ENCODE data around the gene SIM2. TPM values are rescaled to one million over a fixed set of nuclear protein-coding genes. Genes with fewer than 3 reads are reported as not detected.

SIM2 gene
- polyA plus RNA-seq, 4 donors, result 18.3 to 31.7 (median 26.4) TPM

DNA sequence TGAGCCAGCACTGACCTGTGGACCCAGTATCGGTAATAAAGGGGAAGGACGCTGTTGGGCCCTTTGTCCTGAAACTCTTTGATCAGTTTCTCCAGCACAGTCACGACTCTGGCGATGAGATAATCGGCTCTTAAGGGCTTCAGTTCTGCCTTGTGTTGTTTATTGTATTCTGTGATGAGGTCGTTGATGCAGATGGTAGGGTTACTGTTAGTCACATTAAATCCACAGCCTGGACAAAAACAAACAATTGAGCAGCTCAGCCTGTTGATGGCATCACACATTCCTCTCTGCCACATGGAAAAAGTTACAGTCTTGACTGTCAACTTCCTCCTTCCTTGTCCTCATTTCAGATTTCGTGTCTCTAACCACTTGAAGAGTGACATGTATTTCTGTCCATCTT, 57.6 kb downstream of the SIM2 start:
- no peak for DNase-seq (ENCODE audit: low read depth in 4 of 4, low spot score in 2 of 4)

DNA sequence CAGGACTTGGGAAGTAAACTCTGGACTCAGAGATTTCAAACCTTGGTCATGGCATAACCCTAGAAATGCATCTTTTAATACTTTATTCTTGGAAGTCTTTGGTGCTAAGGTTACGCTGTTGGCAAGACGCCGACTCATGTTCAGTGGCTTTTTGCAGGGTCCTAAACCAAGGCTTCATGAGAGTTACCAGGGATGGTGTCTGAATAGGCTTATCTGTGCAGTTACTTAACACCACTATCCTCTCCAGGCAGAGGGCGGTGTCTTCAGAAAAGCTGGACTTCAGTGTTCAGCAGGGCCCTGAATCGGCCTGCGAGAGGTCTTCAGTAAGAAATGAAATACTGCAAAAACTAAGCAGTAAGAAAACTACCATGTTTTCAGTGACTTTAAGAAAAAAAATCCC, 58.3 kb downstream of the SIM2 start:
- DNase-seq (ENCODE audit: low read depth in 4 of 4, low spot score in 2 of 4), result no peak

DNA sequence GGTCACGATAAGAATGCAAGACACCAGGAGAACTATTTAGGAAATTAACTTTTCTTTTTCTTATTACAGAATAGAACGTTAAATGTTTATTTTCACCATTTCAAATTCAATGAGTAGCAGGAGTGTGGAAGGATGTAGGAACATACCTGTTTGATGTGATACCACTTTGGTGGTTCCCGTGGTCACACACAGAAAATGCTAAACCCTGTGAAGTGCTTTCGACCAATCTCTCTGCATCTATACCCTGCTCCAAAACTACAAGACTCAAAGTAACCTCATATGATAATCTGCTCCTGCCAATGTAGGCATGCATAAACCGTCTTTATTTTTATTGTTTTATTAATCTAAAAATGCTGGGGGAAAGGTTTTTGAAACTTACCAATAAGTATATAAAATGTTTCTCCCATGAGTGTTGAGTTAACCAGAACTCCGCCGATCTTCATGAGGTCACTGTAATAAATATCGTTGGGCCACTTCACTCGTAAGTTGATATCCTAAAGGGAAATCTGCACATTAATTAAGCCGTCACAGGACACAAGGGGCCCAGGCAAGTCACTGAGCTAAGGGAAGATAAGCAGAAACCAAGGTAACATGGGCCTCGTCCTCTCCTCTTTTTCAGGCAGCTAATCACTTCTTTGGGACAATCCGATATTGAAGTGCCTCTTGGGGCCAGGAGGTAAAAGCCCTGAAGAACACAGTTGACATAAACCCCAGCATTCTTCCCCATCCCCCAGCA, 60.6 kb downstream of the SIM2 start:
- no peak for DNase-seq (ENCODE audit: low read depth in 4 of 4, low spot score in 2 of 4)

DNA sequence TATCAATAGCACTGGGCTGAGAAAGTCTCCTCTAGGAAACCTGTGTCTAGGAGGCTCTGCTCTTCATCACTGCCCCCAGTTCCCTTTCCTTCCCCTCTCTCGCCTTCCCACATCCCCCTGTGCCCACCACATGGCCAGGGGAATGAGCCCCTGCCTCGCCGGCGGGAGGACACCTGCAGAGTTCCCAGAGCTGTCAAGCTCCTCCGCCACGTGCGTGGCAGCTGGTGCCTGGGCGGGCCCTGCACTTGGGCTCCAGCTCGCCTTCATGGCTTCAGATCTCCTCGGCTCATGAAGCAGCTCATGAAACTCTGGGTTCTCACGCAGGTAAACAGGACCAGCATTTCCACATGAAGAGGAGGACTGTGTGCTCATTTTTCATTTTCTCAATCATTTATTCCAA, 62.8 kb downstream of the SIM2 start:
- DNase-seq (ENCODE audit: low read depth in 4 of 4, low spot score in 2 of 4), result no peak

DNA sequence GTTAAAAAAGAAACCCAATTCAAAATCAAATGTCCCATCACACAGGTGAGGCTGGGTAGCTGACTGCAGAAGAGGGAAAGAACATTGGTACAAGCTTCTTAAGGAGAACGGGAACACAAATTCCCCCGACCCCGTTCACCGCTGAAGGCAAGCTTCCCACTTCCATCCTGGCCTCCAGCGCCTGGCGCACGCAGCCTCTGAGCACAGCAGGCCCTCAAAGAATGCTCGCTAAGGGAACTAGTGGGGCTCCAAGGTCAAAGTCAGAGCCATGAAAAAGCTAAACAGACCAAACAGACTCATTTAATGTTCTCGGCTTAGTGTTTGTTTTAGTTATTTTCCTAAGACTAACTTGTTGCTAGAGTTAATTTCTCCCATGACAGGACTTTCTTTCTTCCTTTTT, 63.7 kb downstream of the SIM2 start:
- no peak for DNase-seq (ENCODE audit: low read depth in 4 of 4, low spot score in 2 of 4)

DNA sequence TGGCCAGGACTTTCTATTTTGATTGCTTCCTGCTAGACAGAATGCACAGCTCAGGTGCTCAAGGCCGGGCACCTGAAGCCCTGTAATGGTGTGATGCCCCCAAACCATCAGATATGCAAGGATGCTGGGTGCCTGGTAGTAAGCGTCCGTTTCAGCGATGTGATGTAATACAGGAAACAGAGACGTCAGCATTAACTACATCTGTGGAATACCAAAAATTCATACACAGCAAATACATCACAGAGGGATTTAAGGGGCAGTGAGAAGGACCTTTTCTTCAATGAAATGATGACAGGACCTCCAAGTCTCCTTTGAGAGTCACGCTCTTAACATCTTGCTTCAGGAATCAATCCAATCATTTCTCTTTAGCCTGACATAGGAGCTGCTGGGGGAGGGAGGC, 64.4 kb downstream of the SIM2 start:
- no peak for DNase-seq (ENCODE audit: low read depth in 4 of 4, low spot score in 2 of 4)

DNA sequence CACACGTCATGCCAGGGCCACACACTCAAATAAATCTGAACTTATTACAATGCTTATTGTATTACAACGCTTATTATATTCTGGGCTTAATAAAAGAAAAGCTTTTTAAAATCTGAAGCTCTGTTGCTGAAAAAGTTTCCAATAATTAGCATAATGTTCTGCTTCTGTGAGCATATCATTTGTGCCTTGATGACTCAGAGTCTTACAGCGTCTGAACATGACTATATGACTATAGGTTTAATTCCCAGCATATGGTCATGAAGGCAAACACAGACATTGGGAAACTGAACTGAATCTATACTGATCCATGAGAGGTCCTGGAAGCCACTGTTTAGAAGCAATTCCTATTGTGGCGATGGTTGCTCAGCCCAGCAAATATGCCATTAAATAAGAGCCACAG, 66.3 kb downstream of the SIM2 start:
- DNase-seq (ENCODE audit: low read depth in 4 of 4, low spot score in 2 of 4), result no peak

DNA sequence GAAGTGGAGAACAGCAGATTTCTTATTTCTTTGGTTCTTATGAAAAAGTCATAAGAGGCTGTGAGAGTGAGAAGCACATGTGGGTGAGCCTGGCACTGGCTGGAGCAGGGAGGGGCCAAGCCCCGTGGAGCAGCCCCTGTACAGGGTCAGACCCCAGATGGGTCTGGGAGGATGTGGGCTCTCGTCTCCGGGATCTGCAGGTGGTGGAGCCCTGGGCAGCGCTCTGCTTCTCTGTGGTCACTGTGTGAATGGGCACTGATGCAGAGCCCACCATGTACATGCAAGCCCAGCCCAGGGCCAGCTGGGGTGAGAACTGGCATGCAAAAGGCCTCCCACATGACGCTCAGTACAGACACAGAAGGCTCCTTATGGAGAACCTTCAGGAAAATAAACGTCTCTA, 67.6 kb downstream of the SIM2 start:
- no peak for DNase-seq (ENCODE audit: low read depth in 4 of 4, low spot score in 2 of 4)

DNA sequence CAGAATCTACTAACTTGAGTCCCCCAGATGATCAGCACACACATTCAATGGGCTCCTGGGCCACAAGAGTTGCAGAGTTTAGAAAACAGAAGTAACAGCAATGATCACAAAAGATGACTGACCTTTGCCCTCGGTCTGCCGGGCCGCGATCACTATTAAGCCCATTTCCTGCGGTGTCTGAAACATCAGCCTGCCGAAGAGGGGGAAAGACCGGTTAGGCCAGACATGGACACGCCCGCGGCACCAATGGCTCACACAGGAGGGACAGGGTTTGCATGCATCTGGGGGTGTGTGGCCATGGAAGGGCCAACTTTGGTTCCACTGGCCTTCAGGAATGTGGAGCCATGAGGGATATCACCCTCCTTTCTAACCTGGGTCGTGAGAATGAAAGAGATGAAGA, 68.2 kb downstream of the SIM2 start:
- DNase-seq (ENCODE audit: low read depth in 4 of 4, low spot score in 2 of 4), result no peak

DNA sequence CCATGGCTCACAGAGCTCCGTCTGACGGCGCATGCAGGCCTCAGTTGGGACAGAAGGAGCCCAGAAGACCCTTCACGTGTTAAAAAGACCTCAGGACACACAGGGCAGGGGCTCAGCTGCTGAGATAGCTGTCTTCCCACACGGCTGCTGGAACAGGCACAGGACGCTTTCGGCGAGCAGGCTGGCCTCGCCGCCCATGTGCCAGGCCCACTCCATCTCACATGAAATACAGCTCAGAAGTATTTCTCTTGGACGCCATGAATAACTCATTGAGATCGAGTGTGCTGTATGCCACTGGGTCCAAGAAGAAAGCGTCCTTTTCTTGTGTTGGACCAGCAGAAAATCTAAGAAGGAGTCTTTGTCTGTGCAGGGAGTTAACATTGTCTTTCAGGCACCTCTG, 69.6 kb downstream of the SIM2 start:
- DNase-seq (ENCODE audit: low read depth in 4 of 4, low spot score in 2 of 4), result no peak

DNA sequence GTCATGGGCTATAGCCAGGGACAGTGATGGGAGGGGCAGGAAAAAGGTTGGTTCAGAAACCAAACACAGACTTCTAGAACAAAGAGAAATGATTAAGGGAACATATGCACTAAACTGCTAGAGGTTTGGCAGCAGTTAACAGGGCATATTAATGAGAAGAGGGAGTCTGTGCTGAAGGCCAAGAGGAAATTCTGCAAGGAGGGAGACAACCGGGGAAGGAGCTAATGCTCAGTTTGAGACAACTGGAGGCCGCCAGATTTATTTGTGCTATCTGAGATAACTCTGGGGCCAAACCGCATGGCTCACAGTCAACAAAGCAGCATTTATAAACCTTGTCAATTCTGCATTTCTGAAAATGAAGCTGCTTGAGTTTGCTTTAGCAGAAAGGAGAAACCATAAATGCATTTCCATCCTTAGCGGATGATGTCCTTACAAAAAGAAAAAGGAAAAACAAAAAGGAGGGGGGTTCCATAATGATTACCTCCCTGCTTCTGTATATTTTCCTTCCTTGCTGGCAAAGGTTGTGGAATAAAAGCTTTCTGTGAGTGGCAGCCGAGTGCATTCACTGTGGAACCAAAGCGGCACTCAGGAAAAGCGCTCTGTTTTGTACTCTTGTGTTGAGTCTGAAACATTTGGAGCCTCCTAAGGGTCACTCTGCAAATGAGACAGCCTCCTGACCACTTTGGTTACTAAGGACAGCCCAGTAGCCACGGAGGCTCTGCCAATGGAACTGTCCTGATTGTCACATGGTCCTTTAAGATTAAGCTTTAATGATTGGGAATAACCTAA, 70.3 kb downstream of the SIM2 start:
- no peak for DNase-seq (ENCODE audit: low read depth in 4 of 4, low spot score in 2 of 4)

DNA sequence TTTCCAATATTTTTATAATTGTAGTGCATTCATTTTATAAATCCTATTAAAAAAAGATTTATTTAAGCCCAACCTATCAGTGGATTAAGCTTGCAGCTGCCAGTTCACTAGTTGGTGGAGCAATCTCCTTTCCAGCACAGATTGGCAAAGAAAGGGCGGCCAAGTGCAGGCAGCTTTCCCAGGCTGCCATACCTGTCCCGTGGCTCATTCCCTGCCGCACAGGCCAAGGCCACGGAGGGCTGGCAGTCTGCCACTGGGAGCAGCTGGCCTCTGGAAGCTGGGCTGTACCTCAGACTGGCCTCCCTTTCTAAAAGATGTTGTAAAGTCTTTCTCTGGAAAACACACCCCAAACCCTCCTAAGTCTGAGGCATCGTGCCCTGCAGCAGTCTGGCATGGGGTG, 74.2 kb downstream of the SIM2 start:
- no peak for DNase-seq (ENCODE audit: low read depth in 4 of 4, low spot score in 2 of 4)

DNA sequence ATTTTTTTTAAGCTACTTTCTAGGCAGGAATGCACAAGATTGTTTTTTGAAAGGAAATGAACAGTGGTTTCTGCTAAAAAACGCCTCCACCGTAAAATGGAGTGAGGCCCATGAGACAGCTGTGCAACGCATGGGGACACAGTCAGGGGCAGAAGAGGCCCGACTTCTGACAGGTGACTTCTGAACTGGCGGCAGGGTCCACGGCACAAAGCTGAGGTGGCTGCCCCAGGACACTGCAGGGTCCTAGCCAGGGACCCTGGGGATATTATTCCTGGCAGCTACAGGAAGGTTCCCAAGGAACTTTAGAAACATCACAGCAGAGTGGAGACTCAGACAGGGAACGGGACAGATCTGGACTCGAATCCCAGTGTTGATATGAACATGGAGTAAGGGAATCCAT, 75.1 kb downstream of the SIM2 start:
- DNase-seq (ENCODE audit: low read depth in 4 of 4, low spot score in 2 of 4), result no peak

DNA sequence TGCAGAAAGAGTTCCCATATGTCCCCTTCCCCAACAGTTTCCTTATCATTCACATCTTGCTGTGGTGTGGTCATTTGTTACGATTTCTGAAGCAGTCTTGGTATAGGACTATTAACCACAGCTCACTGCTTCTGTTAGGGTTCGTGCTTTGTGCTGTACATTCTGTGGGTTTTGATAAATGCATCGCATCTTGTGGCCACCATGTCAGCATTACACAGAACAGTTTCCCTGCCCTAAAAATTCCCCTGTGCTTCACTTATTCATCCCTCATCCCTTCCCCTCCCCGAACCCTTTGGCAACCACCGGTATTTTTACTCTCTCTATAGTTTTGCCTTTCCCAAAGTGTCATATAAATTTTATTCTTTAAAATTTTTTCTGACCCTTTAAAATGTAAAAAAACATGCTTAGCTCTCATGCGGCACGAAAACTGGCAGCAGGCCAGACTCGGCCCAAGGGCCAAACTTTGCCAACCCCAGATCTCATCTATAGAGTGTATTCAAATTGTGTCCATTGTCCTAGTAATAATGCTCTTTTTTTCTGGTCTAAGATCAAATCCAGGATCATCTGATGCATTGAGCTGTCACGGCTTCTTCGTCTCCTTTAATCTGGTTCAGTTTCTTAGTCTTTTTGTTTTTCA, 78.2 kb downstream of the SIM2 start:
- no peak for DNase-seq (ENCODE audit: low read depth in 4 of 4, low spot score in 2 of 4)

DNA sequence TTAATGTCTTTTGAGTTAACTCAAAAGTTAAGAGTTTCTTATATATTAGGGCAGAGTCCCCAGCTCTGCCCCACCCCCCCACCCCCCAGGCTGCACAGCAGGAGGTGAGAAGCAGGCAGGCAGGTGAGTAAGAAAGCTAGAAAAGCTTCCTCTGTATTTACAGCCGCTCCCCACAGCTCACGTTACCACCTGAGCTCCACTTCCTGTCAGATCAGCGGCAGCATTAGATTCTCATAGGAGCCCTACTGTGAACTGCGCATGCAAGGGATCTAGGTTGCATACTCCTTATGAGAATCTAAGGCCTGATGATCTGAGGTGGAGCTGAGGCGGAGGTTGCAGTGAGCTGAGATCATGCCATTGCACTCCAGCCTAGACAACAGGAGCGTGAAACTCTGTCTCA, 81.9 kb downstream of the SIM2 start:
- no peak for DNase-seq (ENCODE audit: low read depth in 4 of 4, low spot score in 2 of 4)

DNA sequence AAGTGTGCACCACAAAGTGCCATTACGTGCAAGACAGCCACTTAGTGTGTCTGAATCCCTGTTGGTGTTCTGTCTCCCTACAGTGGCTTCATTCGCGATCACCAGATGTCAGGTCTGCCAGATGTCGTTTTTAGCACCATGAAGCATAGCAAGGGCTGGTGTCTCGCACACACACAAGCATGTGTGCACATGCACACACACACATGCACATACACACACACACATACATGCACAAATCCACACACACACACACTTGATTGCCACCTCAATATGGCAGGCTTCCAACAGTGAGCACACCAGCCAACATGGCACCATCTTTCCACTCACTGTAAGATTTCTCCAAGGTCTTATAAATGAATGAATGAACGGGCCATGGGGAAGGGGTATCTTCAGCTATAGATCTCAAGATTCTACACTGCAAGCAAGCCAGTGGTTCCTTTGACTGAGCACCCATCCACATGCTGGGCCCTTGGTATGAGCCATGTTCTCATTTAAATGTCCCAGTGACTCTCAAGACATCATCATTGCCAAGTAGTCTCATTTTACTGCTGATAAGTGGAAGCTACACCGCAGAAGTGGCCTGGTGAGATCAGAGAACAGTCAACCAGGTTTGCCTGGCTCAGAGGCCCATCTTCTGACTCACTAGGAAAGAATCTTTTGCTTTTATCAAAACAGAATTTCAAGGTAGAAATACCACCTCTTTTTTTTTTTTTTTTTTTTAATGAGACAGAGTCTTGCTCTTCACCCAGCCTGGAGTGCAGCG, 84.9 kb downstream of the SIM2 start:
- DNase-seq (ENCODE audit: low read depth in 4 of 4, low spot score in 2 of 4), result no peak

DNA sequence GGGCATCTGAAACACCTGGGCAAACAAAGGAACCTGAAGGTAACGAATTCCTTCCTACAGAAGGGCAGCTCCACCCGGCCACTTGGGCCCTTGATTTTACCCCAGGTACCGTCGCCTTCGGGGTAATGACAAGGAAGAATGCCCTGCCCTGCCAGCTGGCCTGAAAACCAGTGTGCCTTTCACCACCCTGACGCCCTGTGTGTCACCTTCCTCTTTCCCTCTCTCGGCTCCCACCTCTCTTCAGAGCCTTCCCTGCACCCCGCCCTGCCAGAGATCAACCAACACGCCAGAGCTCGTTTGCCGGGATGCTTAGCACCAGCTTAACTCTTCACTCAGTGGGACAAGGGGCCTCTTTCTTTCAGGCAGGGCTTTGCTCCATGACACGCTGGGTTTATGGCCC, 86.0 kb downstream of the SIM2 start:
- no peak for DNase-seq (ENCODE audit: low read depth in 4 of 4, low spot score in 2 of 4)

DNA sequence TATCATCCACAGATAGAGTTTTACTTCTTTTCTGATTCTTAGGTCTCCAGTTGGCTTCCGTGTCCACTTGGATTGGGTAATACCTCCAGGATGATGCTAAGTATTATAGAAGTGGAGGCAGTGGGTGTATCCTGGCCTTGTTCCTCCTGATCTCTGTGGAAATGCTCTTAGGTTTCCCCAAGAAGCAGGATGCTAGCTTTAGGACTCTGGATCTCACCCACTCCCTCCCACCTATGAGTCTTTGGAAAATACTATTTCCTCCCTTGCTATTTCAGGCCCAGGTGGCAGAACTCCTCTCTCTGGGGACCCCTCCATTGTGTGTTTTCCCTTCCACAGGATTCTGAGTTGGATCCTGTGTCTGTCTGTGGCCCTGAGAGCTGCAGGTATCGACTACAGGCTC, 86.7 kb downstream of the SIM2 start:
- no peak for DNase-seq (ENCODE audit: low read depth in 4 of 4, low spot score in 2 of 4)

DNA sequence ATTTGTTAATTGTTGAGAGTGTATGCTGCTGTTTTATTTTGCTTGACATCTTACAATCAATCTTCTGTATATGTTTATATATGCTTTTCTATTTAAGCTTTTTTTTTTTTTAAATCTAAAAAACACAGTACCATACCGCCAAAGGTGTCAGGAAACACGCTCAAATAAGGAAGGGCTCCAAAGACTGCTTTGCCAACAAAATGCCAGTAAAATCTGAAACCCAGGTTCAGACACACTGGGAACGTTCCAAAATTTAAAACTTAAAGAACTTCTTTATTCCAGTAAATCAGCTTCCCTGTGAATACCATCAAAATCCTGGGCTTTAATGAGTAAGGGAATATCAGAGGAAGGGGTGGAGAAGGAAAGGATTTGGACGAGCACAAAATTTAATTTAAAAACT, 87.3 kb downstream of the SIM2 start:
- DNase-seq (ENCODE audit: low read depth in 4 of 4, low spot score in 2 of 4), result no peak

DNA sequence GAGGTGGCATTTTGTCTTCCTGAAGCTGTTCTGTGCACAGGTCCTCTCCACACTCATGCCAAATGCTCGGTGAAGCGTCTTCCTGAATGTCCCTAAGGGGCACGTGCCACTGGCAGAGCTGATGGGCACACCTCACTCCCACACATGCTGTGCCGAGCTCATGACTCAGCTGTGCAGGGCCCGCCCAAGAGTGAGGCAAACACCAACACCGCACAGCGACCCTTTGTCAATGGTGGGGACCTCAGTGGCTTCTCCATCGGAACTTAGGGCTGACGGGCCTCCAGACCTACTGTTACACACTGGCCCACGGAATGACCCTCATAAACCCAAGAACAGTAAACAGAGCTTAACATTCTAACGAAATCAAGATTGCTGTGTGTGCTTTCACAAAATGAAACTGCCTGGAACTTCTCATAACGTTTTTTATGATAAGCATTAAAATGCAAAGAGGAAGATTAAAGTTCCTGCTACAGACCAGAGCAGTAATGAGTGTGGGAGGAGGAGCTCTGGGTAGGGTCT, 89.3 kb downstream of the SIM2 start:
- no peak for DNase-seq (ENCODE audit: low read depth in 4 of 4, low spot score in 2 of 4)

DNA sequence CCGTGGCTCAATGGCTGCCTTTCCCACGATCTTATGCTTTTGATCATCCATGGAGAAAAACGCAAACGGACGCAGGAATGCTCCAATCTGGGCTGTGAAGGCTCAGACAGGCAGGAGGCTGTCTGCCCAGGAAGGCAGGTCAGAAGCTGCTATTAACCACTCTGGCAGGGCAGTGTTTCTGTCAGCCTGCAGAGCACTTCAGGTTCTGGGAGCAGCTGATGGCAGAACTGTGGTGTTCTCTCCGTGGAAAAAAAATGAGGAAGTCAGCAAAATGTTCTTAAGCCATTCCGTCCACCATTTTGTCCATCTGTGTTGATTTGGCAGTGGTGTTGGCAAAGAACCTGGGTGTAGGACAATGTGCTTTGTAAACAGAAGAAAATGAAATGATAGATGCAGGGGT, 91.7 kb downstream of the SIM2 start:
- DNase-seq (ENCODE audit: low read depth in 4 of 4, low spot score in 2 of 4), result no peak
